ENCODE measurements around the gene HNMT.

DNA sequence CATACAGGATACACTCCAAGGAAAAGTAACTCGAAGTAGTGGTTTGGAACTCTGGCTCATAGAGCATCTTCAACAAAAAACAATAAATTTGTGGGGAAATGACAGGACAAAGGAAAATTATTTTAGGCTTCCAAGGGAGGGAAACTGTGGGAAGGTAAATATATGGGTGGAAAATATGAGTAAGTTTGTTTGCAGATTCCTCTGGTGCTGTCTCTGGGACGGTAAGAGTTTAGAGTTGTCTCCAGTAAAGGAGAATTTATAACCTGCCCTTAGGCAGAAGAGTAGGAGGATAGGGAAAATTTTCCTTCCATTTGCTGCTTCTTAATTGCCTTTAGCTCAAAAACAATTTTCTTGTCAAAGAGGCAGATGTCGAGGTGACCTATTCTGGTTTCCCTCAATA is 19.3 kb downstream of the HNMT start:
- TF ChIP-seq, protein P1, sequence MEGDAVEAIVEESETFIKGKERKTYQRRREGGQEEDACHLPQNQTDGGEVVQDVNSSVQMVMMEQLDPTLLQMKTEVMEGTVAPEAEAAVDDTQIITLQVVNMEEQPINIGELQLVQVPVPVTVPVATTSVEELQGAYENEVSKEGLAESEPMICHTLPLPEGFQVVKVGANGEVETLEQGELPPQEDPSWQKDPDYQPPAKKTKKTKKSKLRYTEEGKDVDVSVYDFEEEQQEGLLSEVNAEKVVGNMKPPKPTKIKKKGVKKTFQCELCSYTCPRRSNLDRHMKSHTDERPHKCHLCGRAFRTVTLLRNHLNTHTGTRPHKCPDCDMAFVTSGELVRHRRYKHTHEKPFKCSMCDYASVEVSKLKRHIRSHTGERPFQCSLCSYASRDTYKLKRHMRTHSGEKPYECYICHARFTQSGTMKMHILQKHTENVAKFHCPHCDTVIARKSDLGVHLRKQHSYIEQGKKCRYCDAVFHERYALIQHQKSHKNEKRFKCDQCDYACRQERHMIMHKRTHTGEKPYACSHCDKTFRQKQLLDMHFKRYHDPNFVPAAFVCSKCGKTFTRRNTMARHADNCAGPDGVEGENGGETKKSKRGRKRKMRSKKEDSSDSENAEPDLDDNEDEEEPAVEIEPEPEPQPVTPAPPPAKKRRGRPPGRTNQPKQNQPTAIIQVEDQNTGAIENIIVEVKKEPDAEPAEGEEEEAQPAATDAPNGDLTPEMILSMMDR (IDR thresholded peaks at IDR 0.05 in 4 of 5, conservative IDR thresholded peaks at IDR 0.05 in 1 of 5) = no peak
- TF ChIP-seq POLR2A (IDR thresholded peaks at IDR 0.05) = no peak

All from gastrocnemius medialis (tissue), 4 donors.